HCT116 (cell line): ENCODE measurements around the gene RPS6KC1.

Experiments used
- CEBPB ChIP-seq: IDR thresholded peaks from 2 replicates; pipeline ENCODE4 v1.6.1; 2012; ENCODE audit warnings: low read depth
- CTCF ChIP-seq, 3 experiments: fragments of 200-600 bp in 1 of 3; sonication (generic) in 1 of 3; IDR thresholded peaks in 2 of 3; conservative IDR thresholded peaks in 1 of 3; 2 replicates each; pipeline ENCODE4 v1.5.1; 2012 to 2017; ENCODE audit warnings: low read depth in 2 of 3, low read length in 2 of 3, antibody characterized with exemption in 1 of 3, borderline replicate concordance in 1 of 3, control low read depth in 1 of 3, mild to moderate bottlenecking in 1 of 3, mixed read lengths in 1 of 3, mixed run types in 1 of 3, moderate library complexity in 1 of 3; ENCODE audit not compliant: insufficient read depth in 1 of 3
- EZH2phosphoT487 ChIP-seq: fragments of 200-600 bp; IDR thresholded peaks from 2 replicates; pipeline ENCODE4 v1.6.1; 2018; ENCODE audit warnings: antibody characterized with exemption, borderline replicate concordance
- FOSL1 ChIP-seq: IDR thresholded peaks from 2 replicates; pipeline ENCODE4 v1.6.1; 2012; ENCODE audit warnings: low read depth
- POLR2A ChIP-seq: IDR thresholded peaks from 2 replicates; pipeline ENCODE4 v1.7.0; 2011; ENCODE audit warnings: borderline replicate concordance; ENCODE audit not compliant: insufficient read depth, insufficient read length; ENCODE audit errors: extremely low read depth
- POLR2AphosphoS5 ChIP-seq: IDR thresholded peaks from 2 replicates; pipeline ENCODE4 v1.6.1; 2011; ENCODE audit warnings: mild to moderate bottlenecking, low read depth, low read length, moderate library complexity
- TF ChIP-seq, protein P1 (sequence below): IDR thresholded peaks from 2 replicates; pipeline ENCODE4 v1.6.1; 2012
- TF ChIP-seq, protein P2 (sequence below): IDR thresholded peaks from 2 replicates; pipeline ENCODE4 v1.6.1; 2012; ENCODE audit warnings: low read depth

DNA sequence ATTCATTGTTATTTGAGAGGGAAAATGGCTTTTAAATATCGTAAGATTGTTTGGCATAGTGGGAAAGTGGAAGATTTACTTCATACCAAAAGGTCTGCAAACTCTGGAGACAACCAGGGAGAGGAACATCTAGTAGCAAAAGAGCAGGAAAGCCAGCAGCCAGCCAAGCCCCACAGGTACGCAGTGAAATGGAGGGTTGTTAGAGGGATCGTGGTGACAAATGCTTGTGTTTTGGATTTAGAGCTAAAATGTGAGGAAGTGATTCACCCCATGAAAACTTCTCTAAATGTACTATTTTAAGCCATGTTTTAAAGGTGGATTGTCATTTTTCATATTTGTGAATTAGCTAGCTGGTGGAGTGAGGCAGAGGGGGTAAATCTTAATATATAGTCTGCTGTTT is 69.3 kb downstream of the RPS6KC1 start:
- TF ChIP-seq POLR2A (no peak), CTCF (IDR thresholded peaks at IDR 0.05 in 2 of 3, conservative IDR thresholded peaks at IDR 0.05 in 1 of 3; ENCODE audit: borderline replicate concordance in 1 of 3, insufficient read depth in 1 of 3, low read depth in 2 of 3, low read length in 2 of 3) (no peak), CEBPB (no peak), POLR2AphosphoS5 (no peak), EZH2phosphoT487 (no peak), FOSL1 (no peak)
- TF ChIP-seq, protein P1, sequence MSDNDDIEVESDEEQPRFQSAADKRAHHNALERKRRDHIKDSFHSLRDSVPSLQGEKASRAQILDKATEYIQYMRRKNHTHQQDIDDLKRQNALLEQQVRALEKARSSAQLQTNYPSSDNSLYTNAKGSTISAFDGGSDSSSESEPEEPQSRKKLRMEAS, result no peak
- TF ChIP-seq, protein P2, sequence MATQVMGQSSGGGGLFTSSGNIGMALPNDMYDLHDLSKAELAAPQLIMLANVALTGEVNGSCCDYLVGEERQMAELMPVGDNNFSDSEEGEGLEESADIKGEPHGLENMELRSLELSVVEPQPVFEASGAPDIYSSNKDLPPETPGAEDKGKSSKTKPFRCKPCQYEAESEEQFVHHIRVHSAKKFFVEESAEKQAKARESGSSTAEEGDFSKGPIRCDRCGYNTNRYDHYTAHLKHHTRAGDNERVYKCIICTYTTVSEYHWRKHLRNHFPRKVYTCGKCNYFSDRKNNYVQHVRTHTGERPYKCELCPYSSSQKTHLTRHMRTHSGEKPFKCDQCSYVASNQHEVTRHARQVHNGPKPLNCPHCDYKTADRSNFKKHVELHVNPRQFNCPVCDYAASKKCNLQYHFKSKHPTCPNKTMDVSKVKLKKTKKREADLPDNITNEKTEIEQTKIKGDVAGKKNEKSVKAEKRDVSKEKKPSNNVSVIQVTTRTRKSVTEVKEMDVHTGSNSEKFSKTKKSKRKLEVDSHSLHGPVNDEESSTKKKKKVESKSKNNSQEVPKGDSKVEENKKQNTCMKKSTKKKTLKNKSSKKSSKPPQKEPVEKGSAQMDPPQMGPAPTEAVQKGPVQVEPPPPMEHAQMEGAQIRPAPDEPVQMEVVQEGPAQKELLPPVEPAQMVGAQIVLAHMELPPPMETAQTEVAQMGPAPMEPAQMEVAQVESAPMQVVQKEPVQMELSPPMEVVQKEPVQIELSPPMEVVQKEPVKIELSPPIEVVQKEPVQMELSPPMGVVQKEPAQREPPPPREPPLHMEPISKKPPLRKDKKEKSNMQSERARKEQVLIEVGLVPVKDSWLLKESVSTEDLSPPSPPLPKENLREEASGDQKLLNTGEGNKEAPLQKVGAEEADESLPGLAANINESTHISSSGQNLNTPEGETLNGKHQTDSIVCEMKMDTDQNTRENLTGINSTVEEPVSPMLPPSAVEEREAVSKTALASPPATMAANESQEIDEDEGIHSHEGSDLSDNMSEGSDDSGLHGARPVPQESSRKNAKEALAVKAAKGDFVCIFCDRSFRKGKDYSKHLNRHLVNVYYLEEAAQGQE, result no peak
